Caco-2 (cell line): ENCODE data around the gene UBE3A. TPM values are rescaled to one million over a fixed set of nuclear protein-coding genes. Genes with fewer than 3 reads are reported as not detected.

Experiments
- BruUV-seq: library from RNA; stranded (reverse); fragments of 400-500 nt; replicated peaks from 2 replicates; lab custom pipeline; 2021; lab: Mats Ljungman, UMichigan
- CTCF ChIA-PET: fragments of 300-600 bp; sonication (Branson Sonifier 250); formaldehyde crosslinking; loops from one replicate; lab custom pipeline; 2022; ENCODE audit warnings: antibody characterized with exemption; lab: Charles Lee
- POLR2A ChIA-PET: fragments of 300-600 bp; sonication (Branson Sonifier 250); formaldehyde crosslinking; loops from one replicate; lab custom pipeline; 2022; ENCODE audit warnings: antibody characterized with exemption; lab: Charles Lee
- DNase-seq, 2 experiments: peaks; one replicate each; pipeline versions ENCODE4 v3.0.0 to v3.0.0-alpha.2; 2020 to 2022
- H3K27me3 ChIP-seq: replicated peaks from 2 replicates; pipeline ENCODE4 v1.6.0; 2011; ENCODE audit warnings: low read length; ENCODE audit not compliant: control insufficient read depth, insufficient read depth
- H3K36me3 ChIP-seq: 2 replicates; pipeline ENCODE4 v1.5.1; 2011; ENCODE audit warnings: low read length; ENCODE audit not compliant: control insufficient read depth, insufficient read depth
- H3K4me1 ChIP-seq: fragments of 250-450 bp; sonication (Bioruptor Pico); 2 replicates; pipeline ENCODE4 v1.5.1; 2020; ENCODE audit warnings: mild to moderate bottlenecking
- H3K4me3 ChIP-seq: 2 replicates; pipeline ENCODE4 v1.5.1; 2011; ENCODE audit warnings: low read depth, mild to moderate bottlenecking, control low read depth, low read length
- H3K9me3 ChIP-seq: fragments of 250-450 bp; sonication (Bioruptor Pico); 2 replicates; pipeline ENCODE4 v1.5.1; 2020; ENCODE audit warnings: mild to moderate bottlenecking, moderate library complexity
- H3K27ac Mint-ChIP-seq: one replicate; pipeline ENCODE4 v1.8.0; 2022; ENCODE audit warnings: mixed read lengths; ENCODE audit not compliant: unreplicated experiment
- H3K27me3 Mint-ChIP-seq: one replicate; pipeline ENCODE4 v1.8.0; 2022; ENCODE audit warnings: mixed read lengths; ENCODE audit not compliant: insufficient read depth, unreplicated experiment
- H3K36me3 Mint-ChIP-seq: one replicate; pipeline ENCODE4 v1.8.0; 2022; ENCODE audit warnings: mild to moderate bottlenecking, mixed read lengths; ENCODE audit not compliant: insufficient read depth, unreplicated experiment
- H3K4me1 Mint-ChIP-seq: one replicate; pipeline ENCODE4 v1.8.0; 2022; ENCODE audit warnings: low read depth, mixed read lengths; ENCODE audit not compliant: unreplicated experiment
- H3K4me3 Mint-ChIP-seq: one replicate; pipeline ENCODE4 v1.8.0; 2022; ENCODE audit warnings: mild to moderate bottlenecking, moderate library complexity, mixed read lengths; ENCODE audit not compliant: unreplicated experiment
- H3K9me3 Mint-ChIP-seq: one replicate; pipeline ENCODE4 v1.8.0; 2022; ENCODE audit warnings: mixed read lengths; ENCODE audit not compliant: unreplicated experiment
- CTCF ChIP-seq, 2 experiments: fragments of 200-600 bp in 1 of 2; IDR thresholded peaks; 1 replicate in 1 of 2; 2 replicates in 1 of 2; pipeline versions ENCODE4 v1.5.1 to v1.8.0; 2011 to 2022; ENCODE audit warnings: antibody characterized with exemption in 1 of 2, control low read depth in 1 of 2, inconsistent platforms in 1 of 2, low read depth in 1 of 2, low read length in 1 of 2, mild to moderate bottlenecking in 1 of 2, moderate library complexity in 1 of 2; ENCODE audit not compliant: insufficient read depth in 1 of 2, severe bottlenecking in 1 of 2, unreplicated experiment in 1 of 2
- intact Hi-C: fragments of 100-400 bp; cut with micrococcal nuclease; formaldehyde crosslinking; loops from one replicate; pipeline ENCODE4 v1.10.0; 2022; ENCODE audit not compliant: unreplicated experiment
- total RNA-seq: library from RNA; stranded (reverse); gene quantifications from 2 replicates; pipeline ENCODE4 v1.2.3, GENCODE V29; 2022

UBE3A gene
- total RNA-seq, 1 experiment from 2014 or later, result 125 TPM

GRCh38 chr15:25372298-25372697, 66.5 kb downstream of the UBE3A start:
- TF ChIP-seq CTCF (IDR thresholded peaks at IDR 0.05; ENCODE audit: insufficient read depth in 1 of 2, low read depth in 1 of 2, low read length in 1 of 2, severe bottlenecking in 1 of 2, unreplicated experiment in 1 of 2), result no peak
- no peak overlapping the region for H3K27ac Mint-ChIP-seq
- intact Hi-C loops, result no loop called here
- Histone ChIP-seq H3K4me3 (no peak overlapping the region), H3K4me1 (no peaks in the 10 kb centered on the region), H3K27me3 (no peaks in the 10 kb centered on the region), H3K9me3 (no peaks in the 10 kb centered on the region), H3K36me3 (peaks cover 3% of the 10 kb centered on the region; the same call in 1 of the 2 replicates)
- no TSS peak for BruUV-seq
- ChIA-PET CTCF (no interaction called here), POLR2A (no interaction called here)
- DNase-seq, result no peak
- H3K4me1 Mint-ChIP-seq, result no peaks in the 10 kb centered on the region
- H3K27me3 Mint-ChIP-seq, result no peaks in the 10 kb centered on the region
- peaks cover 67% of the 10 kb centered on the region for H3K36me3 Mint-ChIP-seq
- H3K4me3 Mint-ChIP-seq, result no peak overlapping the region
- H3K9me3 Mint-ChIP-seq, result no peaks in the 10 kb centered on the region

- H3K4me3 Mint-ChIP-seq, result no peak overlapping the region
- H3K9me3 ChIP-seq, result no peaks in the 10 kb centered on the region
- ChIA-PET CTCF (no interaction called here), POLR2A (no interaction called here)
- no peak overlapping the region for H3K4me3 ChIP-seq
- H3K4me1 Mint-ChIP-seq, result no peaks in the 10 kb centered on the region
- no peaks in the 10 kb centered on the region for H3K27me3 Mint-ChIP-seq
- intact Hi-C loops, result no loop called here
- no peaks in the 10 kb centered on the region for H3K4me1 ChIP-seq
- no peaks in the 10 kb centered on the region for H3K27me3 ChIP-seq
- H3K36me3 ChIP-seq, result no peaks in the 10 kb centered on the region; the same call in 1 of the 2 replicates
- H3K36me3 Mint-ChIP-seq, result peaks cover 61% of the 10 kb centered on the region
- no peak for TF ChIP-seq CTCF (IDR thresholded peaks at IDR 0.05; ENCODE audit: insufficient read depth in 1 of 2, low read depth in 1 of 2, low read length in 1 of 2, severe bottlenecking in 1 of 2, unreplicated experiment in 1 of 2)
- DNase-seq, result no peak
- no peak overlapping the region for H3K27ac Mint-ChIP-seq
- no TSS peak for BruUV-seq
- H3K9me3 Mint-ChIP-seq, result no peaks in the 10 kb centered on the region
Observed at GRCh38 chr15:25368850-25369249, 70.0 kb downstream of the UBE3A start.

GRCh38 chr15:25366058-25366457, 72.8 kb downstream of the UBE3A start:
- POLR2A ChIA-PET, result no interaction called here
- H3K27ac Mint-ChIP-seq, result no peak overlapping the region
- BruUV-seq, result no TSS peak

More at GRCh38 chr15:25366058-25366457, 72.8 kb downstream of the UBE3A start:
- DNase-seq, result no peak
- no peak overlapping the region for H3K4me3 Mint-ChIP-seq
- Histone ChIP-seq H3K4me3 (no peak overlapping the region), H3K4me1 (no peaks in the 10 kb centered on the region), H3K9me3 (no peaks in the 10 kb centered on the region), H3K27me3 (no peaks in the 10 kb centered on the region), H3K36me3 (no peaks in the 10 kb centered on the region; the same call in 1 of the 2 replicates)
- H3K36me3 Mint-ChIP-seq, result peaks cover 37% of the 10 kb centered on the region
- CTCF ChIA-PET, result no interaction called here
- no peaks in the 10 kb centered on the region for H3K4me1 Mint-ChIP-seq
- no peaks in the 10 kb centered on the region for H3K27me3 Mint-ChIP-seq
- H3K9me3 Mint-ChIP-seq, result no peaks in the 10 kb centered on the region
- no peak for TF ChIP-seq CTCF (IDR thresholded peaks at IDR 0.05; ENCODE audit: insufficient read depth in 1 of 2, low read depth in 1 of 2, low read length in 1 of 2, severe bottlenecking in 1 of 2, unreplicated experiment in 1 of 2)
- intact Hi-C loops, result no loop called here
